Sigmoid colon (tissue), 7 donors: Measurements from ENCODE around the gene ROS1. TPM values are rescaled to one million over a fixed set of nuclear protein-coding genes. Genes with fewer than 3 reads are reported as not detected.

ENCODE experiments used
- DNase-seq: peaks from one replicate; pipeline ENCODE4 v3.0.0-alpha.2; 2019
- H3K27ac ChIP-seq, 4 donors: fragments of 200-600 bp; sonication (generic); one replicate each; pipeline ENCODE4 v1.5.1; 2016 to 2019; ENCODE audit warnings: mild to moderate bottlenecking in 1 of 4
- H3K27me3 ChIP-seq, 3 donors: fragments of 200-600 bp; sonication (generic); one replicate each; pipeline ENCODE4 v1.5.1; 2019; ENCODE audit warnings: mild to moderate bottlenecking in 1 of 3
- H3K36me3 ChIP-seq, 4 donors: fragments of 200-600 bp; sonication (generic); one replicate each; pipeline ENCODE4 v1.5.1; 2016 to 2019
- H3K4me1 ChIP-seq, 4 donors: fragments of 200-600 bp; sonication (generic); one replicate each; pipeline ENCODE4 v1.5.1; 2017 to 2019
- H3K4me3 ChIP-seq, 4 donors: fragments of 200-600 bp; sonication (generic); one replicate each; pipeline ENCODE4 v1.5.1; 2017 to 2019; ENCODE audit warnings: mild to moderate bottlenecking in 2 of 4, moderate library complexity in 1 of 4
- H3K9me3 ChIP-seq, 4 donors: fragments of 200-600 bp in 3 of 4; sonication (generic) in 3 of 4; one replicate each; pipeline versions ENCODE4 v1.5.1 to v1.6.1; 2013 to 2019
- EP300 ChIP-seq, 4 donors: sonication (generic); formaldehyde crosslinking; IDR thresholded peaks; one replicate each; pipeline ENCODE4 v1.6.1; 2017; ENCODE audit warnings: antibody characterized with exemption in 4 of 4
- POLR2A ChIP-seq, 2 donors: fragments of 450-650 bp; IDR thresholded peaks; one replicate each; pipeline ENCODE4 v1.6.1; 2016; ENCODE audit warnings: antibody characterized with exemption in 2 of 2, mild to moderate bottlenecking in 2 of 2, moderate library complexity in 2 of 2
- POLR2AphosphoS5 ChIP-seq, 4 donors: sonication (generic); formaldehyde crosslinking; IDR thresholded peaks; one replicate each; pipeline ENCODE4 v1.6.1; 2017; ENCODE audit warnings: antibody characterized with exemption in 4 of 4
- WGBS, 2 donors: extraction: QIAGEN DNeasy Blood & Tissue Kit; methylation state at CpG; one replicate each; pipeline ENCODE4 v1.1.7; 2013; 5-methylcytosine and 5-hydroxymethylcytosine counted together
- intact Hi-C: fragments of 100-400 bp; cut with DNase I; formaldehyde crosslinking; loops from one replicate; pipeline ENCODE4 v1.15.1; 2023
- polyA plus RNA-seq, 3 donors: library from polyadenylated mRNA; stranded (reverse); fragments of 200-250 nt; gene quantifications; one replicate each; pipeline ENCODE4 v1.2.3, GENCODE V29; 2013
- total RNA-seq, 4 donors: library from RNA; depleted of rRNA; stranded (reverse); fragments of >200 nt; gene quantifications; one replicate each; pipeline ENCODE4 v1.1.0, GENCODE V29; 2016
- TF ChIP-seq, protein P1 (sequence below), 4 experiments: fragments of 450-650 bp in 3 of 4; fragments of 200-600 bp in 1 of 4; IDR thresholded peaks; one replicate each; pipeline ENCODE4 v1.5.1; 2016 to 2019; ENCODE audit warnings: antibody characterized with exemption in 4 of 4, mild to moderate bottlenecking in 3 of 4, moderate library complexity in 2 of 4
- donor health status: healthy with polysubstance abuse.
- donor health status: Bipolar disorder and iron deficiency.
- donor health status: healthy.

The ROS1 gene
- total and polyA plus RNA-seq, 7 donors, result 0.07 TPM; not detected in 6

DNA sequence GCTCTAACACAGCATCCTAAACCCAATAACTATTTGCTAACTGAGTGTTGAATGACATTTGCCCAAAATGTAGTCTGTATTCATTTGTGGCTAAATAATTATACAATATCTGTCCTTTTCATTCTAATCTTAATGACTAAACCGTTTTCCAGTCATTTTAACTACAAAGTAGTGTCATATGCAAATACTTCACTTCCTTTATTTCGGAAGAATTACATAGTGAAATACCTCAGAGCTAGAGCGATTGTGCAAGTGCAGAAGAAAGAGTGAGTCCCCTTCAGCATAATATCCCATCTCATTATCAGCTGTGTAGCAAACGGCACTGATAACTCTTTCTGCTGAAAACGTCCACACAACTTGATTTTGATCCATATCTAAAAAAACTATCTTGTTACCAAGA is 66.2 kb downstream of the ROS1 start:
- Histone ChIP-seq H3K4me3 (no peak overlapping the region), H3K36me3 (no peaks in the 10 kb centered on the region), H3K27ac (no peak overlapping the region), H3K4me1 (no peaks in the 10 kb centered on the region), H3K27me3 (no peaks in the 10 kb centered on the region), H3K9me3 (no peaks in the 10 kb centered on the region)
- WGBS, 2 donors, result 81 to 85% methylated on average over 5 of the region's 5 CpGs
- no peak for TF ChIP-seq POLR2A (IDR thresholded peaks at IDR 0.05)
- no peak for TF ChIP-seq EP300 (IDR thresholded peaks at IDR 0.05)
- no peak for TF ChIP-seq POLR2AphosphoS5 (IDR thresholded peaks at IDR 0.05)
- TF ChIP-seq, protein P1, sequence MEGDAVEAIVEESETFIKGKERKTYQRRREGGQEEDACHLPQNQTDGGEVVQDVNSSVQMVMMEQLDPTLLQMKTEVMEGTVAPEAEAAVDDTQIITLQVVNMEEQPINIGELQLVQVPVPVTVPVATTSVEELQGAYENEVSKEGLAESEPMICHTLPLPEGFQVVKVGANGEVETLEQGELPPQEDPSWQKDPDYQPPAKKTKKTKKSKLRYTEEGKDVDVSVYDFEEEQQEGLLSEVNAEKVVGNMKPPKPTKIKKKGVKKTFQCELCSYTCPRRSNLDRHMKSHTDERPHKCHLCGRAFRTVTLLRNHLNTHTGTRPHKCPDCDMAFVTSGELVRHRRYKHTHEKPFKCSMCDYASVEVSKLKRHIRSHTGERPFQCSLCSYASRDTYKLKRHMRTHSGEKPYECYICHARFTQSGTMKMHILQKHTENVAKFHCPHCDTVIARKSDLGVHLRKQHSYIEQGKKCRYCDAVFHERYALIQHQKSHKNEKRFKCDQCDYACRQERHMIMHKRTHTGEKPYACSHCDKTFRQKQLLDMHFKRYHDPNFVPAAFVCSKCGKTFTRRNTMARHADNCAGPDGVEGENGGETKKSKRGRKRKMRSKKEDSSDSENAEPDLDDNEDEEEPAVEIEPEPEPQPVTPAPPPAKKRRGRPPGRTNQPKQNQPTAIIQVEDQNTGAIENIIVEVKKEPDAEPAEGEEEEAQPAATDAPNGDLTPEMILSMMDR (IDR thresholded peaks at IDR 0.05), result no peak
- intact Hi-C loops, result no loop called here
- DNase-seq, result no peak

DNA sequence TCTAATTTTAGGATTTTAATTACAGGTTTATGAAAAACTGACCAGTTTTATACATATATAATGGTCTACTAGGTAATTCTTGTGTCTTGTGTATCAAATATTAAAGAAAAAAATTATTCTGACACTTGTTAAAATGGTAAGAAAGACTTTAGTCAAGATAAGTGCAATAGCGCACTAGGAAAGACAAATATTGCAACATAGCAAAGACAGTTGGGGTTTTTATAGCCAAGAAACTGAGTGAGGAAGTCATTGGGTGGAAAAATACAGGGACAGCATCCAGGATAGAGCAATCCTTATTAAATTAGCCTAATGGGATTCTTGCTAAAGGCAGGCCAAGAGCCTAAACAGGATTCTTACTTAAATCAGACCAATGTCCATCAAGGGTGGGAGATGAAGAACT is 71.1 kb downstream of the ROS1 start:
- 25 to 79% methylated on average over 1 of the region's 1 CpG for WGBS, 2 donors
- no peak for DNase-seq
- H3K27me3 ChIP-seq, result no peaks in the 10 kb centered on the region
- intact Hi-C loops, result no loop called here
- no peak for TF ChIP-seq EP300 (IDR thresholded peaks at IDR 0.05)
- TF ChIP-seq POLR2AphosphoS5 (IDR thresholded peaks at IDR 0.05), result no peak
- TF ChIP-seq, protein P1 (IDR thresholded peaks at IDR 0.05), result no peak
- TF ChIP-seq POLR2A (IDR thresholded peaks at IDR 0.05), result no peak
- H3K36me3 ChIP-seq, result no peaks in the 10 kb centered on the region
- no peaks in the 10 kb centered on the region for H3K4me1 ChIP-seq
- no peak overlapping the region for H3K4me3 ChIP-seq
- H3K9me3 ChIP-seq, result no peaks in the 10 kb centered on the region
- H3K27ac ChIP-seq, result no peak overlapping the region

- DNase-seq, result no peak
- intact Hi-C loops, result no loop called here
- TF ChIP-seq EP300 (IDR thresholded peaks at IDR 0.05) (no peak), POLR2A (IDR thresholded peaks at IDR 0.05) (no peak), POLR2AphosphoS5 (IDR thresholded peaks at IDR 0.05) (no peak)
- TF ChIP-seq, protein P1 (IDR thresholded peaks at IDR 0.05), result peak in 1 of 4 experiments; percentile 9
- H3K27me3 ChIP-seq, result no peaks in the 10 kb centered on the region
- H3K9me3 ChIP-seq, result no peaks in the 10 kb centered on the region
- H3K36me3 ChIP-seq, result no peaks in the 10 kb centered on the region
- no peak overlapping the region for H3K4me3 ChIP-seq
- no peak overlapping the region for H3K27ac ChIP-seq
- WGBS, 2 donors, result 44 to 62% methylated on average over 3 of the region's 3 CpGs
- no peaks in the 10 kb centered on the region for H3K4me1 ChIP-seq
Observed at GRCh38 chr6:117352466-117353081, 73.2 kb downstream of the ROS1 start.

- no peaks in the 10 kb centered on the region for H3K4me1 ChIP-seq
- no peak for TF ChIP-seq EP300 (IDR thresholded peaks at IDR 0.05)
- TF ChIP-seq POLR2AphosphoS5 (IDR thresholded peaks at IDR 0.05), result no peak
- TF ChIP-seq, protein P1 (IDR thresholded peaks at IDR 0.05), result no peak
- no peak for TF ChIP-seq POLR2A (IDR thresholded peaks at IDR 0.05)
- H3K36me3 ChIP-seq, result no peaks in the 10 kb centered on the region
- H3K27ac ChIP-seq, result no peak overlapping the region
- H3K4me3 ChIP-seq, result no peak overlapping the region
- no peaks in the 10 kb centered on the region for H3K27me3 ChIP-seq
- no peaks in the 10 kb centered on the region for H3K9me3 ChIP-seq
- WGBS, 2 donors, result 50 to 69% methylated on average over 1 of the region's 1 CpG
- no peak for DNase-seq
- intact Hi-C loops, result no loop called here
Observed at GRCh38 chr6:117351521-117351920, 74.2 kb downstream of the ROS1 start.
